Skin of body (tissue), 2 donors: Measurements from ENCODE around the gene ALDH3B2. TPM values are rescaled to one million over a fixed set of nuclear protein-coding genes. Genes with fewer than 3 reads are reported as not detected.
"Not testable (repeated sequence)": the region's sequence is repeated elsewhere in the genome, so short reads cannot be mapped to it uniquely, and the experiment has no call there.

Source experiments
- DNase-seq: peaks from one replicate; lab custom pipeline; 2025; lab: John Stamatoyannopoulos, UW
- total RNA-seq: library from RNA; depleted of rRNA; stranded (reverse); fragments of >200 nt; gene quantifications from one replicate; pipeline ENCODE4 v1.2.3, GENCODE V29; 2014

The ALDH3B2 gene
- total RNA-seq, 1 donor from 2014 or later: 19.1 TPM

GRCh38 chr11:67685641-67686332 is 11.4 kb upstream of the ALDH3B2 start:
- DNase-seq: not testable (repeated sequence)

DNA sequence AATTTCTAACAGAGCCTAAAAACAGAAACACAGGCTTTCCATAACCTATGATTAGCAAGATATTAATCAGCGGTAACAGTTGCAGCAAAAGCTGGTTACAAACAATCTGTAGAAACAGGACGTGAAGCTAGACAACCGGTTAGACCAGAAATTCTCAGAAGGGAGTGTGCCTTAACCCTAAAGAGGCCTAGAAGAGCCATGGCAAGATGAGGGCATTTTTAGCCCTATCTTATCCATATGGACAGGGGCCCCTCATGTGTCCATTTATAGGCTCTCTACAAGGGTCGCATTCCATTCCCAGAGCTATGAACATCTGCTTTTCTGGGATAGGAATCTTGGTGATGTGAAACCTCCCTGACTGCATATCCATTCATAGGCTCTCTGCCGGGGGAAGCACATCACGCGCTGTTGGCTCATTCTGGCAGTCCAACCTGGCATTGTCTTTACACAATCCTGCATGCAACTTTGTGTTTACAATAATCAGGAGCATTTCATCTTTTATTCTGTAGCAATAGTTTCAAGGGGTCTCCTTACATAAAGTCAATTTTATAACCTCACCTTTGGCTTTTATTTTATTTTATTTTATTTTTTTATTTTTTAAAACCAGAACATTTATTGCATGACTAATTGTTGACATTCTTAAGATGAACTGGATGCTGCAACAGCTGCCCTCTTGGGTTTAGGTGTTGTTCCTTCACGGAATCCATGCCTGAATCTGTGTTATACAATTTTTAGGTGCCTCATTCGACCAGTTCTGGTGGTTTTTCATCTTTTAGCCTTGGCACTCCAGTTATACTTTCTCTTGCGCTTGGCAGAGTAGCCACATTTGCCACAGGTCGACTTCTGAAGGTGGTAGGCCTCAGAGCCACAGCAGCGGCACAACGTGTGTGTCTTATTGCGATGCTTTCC is 8.0 kb upstream of the ALDH3B2 start:
- not testable (repeated sequence) for DNase-seq

DNA sequence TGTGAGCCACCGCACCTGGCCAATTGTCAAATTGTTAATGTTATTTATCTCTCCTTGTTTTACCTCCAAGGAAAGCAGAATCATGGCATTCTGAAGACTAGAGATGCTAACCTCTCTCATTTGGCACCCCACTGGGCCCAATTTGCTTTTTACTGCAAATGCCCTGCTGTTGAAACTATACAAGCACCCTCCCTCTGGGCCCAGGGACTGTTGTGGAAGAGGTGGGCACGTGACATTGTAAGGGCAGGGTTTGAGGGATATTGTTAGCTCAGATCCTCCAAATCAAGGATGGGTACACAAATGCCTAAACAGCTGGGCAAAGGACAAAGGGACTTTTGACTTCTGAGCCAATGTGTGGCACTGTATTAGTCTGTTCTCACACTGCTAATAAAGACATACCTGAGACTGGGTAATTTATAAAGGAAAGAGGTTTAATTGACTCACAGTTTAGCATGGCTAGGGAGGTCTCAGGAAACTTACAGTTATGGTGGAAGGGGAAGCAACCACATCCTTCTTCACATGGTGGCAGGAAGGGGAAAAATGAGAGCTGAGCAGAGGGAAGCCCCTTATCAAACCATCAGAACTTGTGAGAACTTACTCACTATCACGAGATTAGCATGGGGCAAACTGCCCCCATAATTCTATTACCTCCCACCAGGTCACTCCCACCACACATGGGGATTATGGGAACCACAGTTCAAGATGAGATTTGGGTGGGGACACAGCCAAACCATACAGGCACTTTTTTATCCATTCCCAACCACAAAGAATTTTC is 6.5 kb upstream of the ALDH3B2 start:
- no peak for DNase-seq

- DNase-seq: no peak
These were observed 780 bp upstream of the ALDH3B2 start for GRCh38 chr11:67675058-67675747.

DNA sequence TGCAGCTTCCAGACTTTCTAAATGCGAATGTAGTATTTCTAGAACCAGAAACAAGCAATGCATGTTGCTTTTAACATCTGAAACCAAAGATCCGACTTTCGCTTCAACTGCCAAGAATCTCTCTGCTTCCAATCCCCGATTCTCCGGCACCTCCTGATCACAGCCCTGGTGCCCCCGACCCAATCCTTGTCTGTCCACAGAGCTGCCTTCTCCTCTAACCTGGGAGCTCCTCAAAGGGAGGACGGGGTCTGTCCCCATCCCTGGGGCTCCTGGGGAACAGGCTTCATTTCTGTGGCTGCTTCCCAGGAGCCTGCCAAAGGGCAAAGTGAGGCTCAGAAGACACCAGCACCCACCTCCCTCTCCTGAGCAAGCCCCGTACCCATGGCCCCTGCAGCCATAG is 521 bp downstream of the ALDH3B2 start:
- DNase-seq: no peak

DNA sequence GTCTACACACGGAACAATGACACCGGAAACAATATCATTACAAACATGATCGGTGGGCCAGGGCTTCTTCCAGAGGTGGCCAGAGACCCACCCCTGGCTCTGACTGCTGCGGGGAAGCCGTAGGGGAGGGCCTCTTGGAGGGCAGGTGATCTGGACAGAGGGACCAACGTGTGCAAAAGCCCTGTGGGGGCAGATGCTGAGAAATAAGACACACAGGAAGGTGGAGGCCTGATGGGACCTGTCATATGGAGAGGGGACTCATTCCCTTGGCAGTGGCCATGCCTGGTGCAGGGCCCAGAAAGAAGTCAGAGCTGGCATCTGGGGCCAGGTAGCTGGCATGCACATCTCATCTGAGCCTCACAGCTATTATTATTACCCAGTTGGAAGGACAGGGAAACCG is 1.1 kb downstream of the ALDH3B2 start:
- no peak for DNase-seq

DNA sequence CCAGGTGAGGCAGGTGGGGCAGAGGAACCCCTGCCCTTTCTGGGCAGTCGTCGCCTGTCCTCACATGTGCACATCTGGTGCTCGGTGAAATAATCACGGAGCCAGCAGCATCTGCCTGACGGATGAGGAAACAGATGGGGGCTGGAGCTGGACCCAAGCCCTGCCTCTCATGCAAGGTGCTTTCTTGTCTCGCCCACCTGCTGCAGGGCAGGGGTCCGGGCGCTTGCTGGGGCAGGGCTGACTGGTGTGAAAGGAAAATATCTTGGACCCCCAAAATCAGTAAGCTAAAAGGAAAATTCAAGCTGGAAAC is 3.3 kb downstream of the ALDH3B2 start:
- no peak for DNase-seq

GRCh38 chr11:67670316-67671210 is 3.9 kb downstream of the ALDH3B2 start:
- no peak for DNase-seq

- DNase-seq: no peak
These were observed 6.3 kb downstream of the ALDH3B2 start for GRCh38 chr11:67668192-67668551.

DNA sequence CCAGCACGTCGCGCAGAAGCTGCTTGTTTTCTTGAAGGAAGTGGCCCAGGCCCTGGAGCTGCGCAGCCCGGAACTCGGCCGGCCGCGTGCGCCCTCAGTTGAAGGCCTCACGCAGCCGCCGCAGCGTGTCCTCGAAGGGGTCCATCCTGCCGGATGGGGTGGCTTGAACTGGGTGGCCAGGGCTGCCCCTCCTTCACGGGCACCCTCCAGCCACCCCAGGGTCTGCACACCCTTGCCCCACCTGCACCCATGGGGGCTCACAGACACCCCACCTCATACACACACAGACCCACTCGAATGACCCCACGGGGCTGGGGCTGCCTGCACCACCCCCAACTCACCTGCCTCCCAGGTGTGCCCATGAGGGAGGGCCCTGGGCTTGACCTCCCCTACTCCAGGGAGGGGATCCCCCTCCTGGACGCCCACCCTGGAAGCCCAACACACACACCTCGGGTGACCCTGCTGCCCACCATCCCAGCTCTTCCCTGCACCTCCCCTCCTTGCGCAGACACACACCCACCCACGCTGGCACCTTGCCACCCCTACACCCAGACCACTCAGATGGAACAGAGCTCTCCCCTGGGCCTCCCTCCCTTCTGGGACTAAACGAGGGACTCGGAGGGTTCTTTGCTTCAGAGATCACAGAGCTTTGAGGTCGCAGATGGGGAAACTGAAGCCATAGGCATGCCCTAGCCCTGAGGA is 6.8 kb downstream of the ALDH3B2 start:
- no peak for DNase-seq

GRCh38 chr11:67666676-67667489 is 7.5 kb downstream of the ALDH3B2 start:
- DNase-seq: no peak

- DNase-seq: no peak
These were observed 8.1 kb downstream of the ALDH3B2 start for GRCh38 chr11:67666303-67666645.

DNA sequence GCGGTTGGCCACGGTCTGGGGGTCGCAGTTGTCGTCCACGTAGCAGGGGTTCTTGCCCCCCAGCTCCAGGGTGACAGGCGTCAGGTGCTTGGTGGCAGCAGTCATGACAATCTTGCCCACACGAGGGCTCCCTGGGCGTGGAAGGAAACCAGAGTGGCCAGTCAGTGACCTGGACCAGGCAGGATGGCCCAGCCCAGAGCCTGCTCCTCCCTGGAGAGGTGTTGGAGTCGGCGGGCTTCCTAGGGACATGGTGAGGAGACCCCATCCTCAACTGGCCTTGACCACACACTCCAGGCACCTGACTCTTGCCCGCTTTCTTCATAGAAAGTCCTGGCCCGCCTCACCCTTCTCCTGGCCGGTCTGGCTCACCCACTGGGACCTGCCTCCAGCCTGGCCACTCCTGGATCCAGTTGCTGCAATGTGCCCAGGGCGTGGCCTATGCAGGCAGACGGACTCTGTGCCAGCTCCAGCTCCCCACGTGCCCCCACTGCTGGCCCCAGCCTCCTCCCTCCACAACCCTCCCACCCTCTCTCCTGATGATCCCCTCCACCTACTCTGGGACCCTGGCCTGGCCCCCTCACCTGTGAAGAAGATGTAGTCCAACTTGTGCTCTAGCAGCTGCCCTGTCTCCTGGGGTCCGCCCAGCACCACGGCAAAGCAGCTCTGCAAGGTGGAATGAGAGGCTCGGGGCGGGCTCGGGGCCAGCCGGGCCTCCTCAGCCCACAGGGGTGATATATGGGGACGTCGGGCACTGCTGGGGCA is 8.7 kb downstream of the ALDH3B2 start:
- no peak for DNase-seq

DNA sequence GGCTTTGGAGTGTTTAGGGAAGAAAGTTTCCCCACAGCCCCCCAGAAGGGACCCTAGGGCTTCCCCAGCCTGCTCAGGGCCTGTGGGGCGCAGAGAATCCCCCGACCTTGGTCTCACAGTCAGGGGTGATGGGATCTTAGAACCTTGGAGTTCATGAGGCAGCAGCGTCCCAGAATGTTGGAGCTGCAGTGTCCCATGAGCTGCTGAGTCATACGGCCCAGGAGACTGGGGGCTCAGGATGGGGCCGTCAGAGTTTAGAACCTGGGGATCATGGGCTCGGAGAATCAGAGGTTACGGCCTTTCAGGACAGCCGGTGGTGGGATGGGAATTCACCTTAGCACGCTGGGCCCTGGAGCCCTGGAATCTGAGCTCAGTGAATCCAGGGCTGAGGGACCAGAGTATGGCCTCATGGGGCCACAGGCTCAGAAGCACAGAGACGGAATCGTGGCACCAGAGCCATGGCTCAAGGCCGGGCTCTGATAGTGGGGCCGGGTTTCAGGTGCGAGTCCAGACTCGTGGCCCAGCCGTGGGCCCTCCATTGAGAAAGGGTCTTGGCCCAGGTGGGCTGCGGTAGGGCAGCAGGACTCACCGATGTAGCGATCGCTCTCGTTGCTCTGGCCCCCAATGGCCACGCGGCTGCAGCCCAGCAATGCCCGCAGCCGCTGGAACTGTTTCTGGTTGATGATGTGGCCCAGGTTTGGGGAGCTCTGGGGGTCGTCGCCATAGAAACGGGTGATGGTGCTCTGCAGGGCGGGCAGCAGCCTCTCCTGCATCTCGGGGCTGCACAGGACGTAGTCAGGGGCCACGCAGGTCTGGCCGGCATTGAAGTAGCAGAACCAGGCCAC is 9.5 kb downstream of the ALDH3B2 start:
- no peak for DNase-seq

GRCh38 chr11:67664213-67664585 is 10.2 kb downstream of the ALDH3B2 start:
- DNase-seq: no peak

DNA sequence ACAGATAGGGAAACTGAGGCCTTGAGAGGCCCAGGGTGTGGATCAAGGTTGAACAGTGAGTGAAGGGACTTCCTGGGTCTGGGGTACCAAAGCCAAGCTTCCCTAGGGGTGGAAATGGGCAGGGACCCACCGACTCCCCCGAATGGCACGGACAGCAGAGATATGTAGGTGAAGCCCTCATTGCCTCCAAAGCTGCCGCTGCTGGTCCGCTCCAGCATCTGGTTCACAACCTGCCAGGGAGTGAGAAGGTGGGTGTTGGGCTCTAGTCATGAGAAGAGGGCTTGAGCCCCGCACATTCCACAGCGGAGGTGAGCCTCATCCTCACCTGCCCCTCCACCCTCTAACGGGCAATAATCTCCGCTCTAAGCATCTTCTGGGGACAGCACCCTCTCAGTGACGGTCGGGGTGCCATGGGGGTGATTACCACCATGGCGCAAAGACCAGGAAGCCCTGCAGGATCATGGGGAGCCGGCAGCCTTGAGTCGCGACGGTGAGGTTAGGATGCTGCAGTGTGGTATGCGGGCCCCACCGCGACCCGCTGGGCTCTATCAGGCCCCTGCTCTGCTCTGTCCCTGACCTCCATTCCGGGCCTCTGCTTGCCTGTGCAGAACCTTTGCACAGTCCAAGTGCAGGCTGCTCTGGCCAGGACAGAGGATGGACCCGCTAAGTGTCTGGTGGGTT is 10.8 kb downstream of the ALDH3B2 start:
- DNase-seq: no peak
